GM12878 (cell line): ENCODE results near the gene VIPAS39. TPM values are rescaled to one million over a fixed set of nuclear protein-coding genes. Genes with fewer than 3 reads are reported as not detected.

Experiments used
- ATAC-seq: fragments of 200-7000 bp; cut with Tn5 transposase; 3 replicates; pipeline ENCODE4 v1.9.1; 2020; ENCODE audit warnings: mild to moderate bottlenecking, moderate library complexity
- BruUV-seq: library from RNA; stranded (reverse); fragments of 400-500 nt; replicated peaks from 2 replicates; lab custom pipeline; 2021; lab: Mats Ljungman, UMichigan
- CTCF ChIA-PET: fragments of 300-600 bp; sonication (Branson Sonifier 250); formaldehyde crosslinking; extraction: SDS; loops from one replicate; lab custom pipeline; 2021; ENCODE audit warnings: inconsistent platforms; lab: Yijun Ruan, JAX
- POLR2A ChIA-PET: fragments of 350-600 bp; formaldehyde crosslinking; extraction: SDS; loops from one replicate; lab custom pipeline; 2021; ENCODE audit warnings: inconsistent platforms; lab: Charles Lee
- RAD21 ChIA-PET: fragments of 300-600 bp; sonication (Branson Sonifier 250); formaldehyde crosslinking; loops from one replicate; lab custom pipeline; 2023; ENCODE audit warnings: antibody characterized with exemption; ENCODE audit not compliant: unreplicated experiment; lab: Charles Lee
- SMC1A ChIA-PET: fragments of 300-600 bp; sonication (Branson Sonifier 250); formaldehyde crosslinking; loops from one replicate; lab custom pipeline; 2023; ENCODE audit not compliant: unreplicated experiment, uncharacterized antibody; lab: Charles Lee
- DNase-seq: peaks from one replicate; pipeline ENCODE4 v3.0.0-alpha.2; 2011; ENCODE audit warnings: low read depth, low spot score
- FAIRE-seq: peaks from 3 replicates; lab custom pipeline; 2011; peaks lifted over from hg19 to GRCh38; lab: Jason Lieb, UNC
- H2AFZ ChIP-seq: 2 replicates; pipeline ENCODE4 v1.6.0; 2011; ENCODE audit warnings: low read depth, low read length, control low read depth; ENCODE audit not compliant: control insufficient read depth
- H3K27ac ChIP-seq: 2 replicates; pipeline ENCODE4 v1.5.1; 2011; ENCODE audit warnings: control low read depth; ENCODE audit not compliant: control insufficient read depth, insufficient read depth
- H3K27me3 ChIP-seq, 2 experiments: replicated peaks in 1 of 2; 2 replicates each; pipeline versions ENCODE4 v1.6.0 to v1.6.1; 2011; ENCODE audit warnings: low read length in 1 of 2; ENCODE audit not compliant: control insufficient read depth in 2 of 2, insufficient read depth in 2 of 2
- H3K36me3 ChIP-seq, 2 experiments: 2 replicates each; pipeline ENCODE4 v1.5.1; 2011; ENCODE audit warnings: low read length in 1 of 2; ENCODE audit not compliant: control insufficient read depth in 2 of 2, insufficient read depth in 2 of 2
- H3K4me1 ChIP-seq: 2 replicates; pipeline ENCODE4 v1.6.1; 2011; ENCODE audit warnings: mild to moderate bottlenecking, low read length, moderate library complexity, mixed read lengths; ENCODE audit not compliant: control insufficient read depth, insufficient read depth
- H3K4me2 ChIP-seq: 2 replicates; pipeline ENCODE4 v1.6.0; 2011; ENCODE audit warnings: control low read depth; ENCODE audit not compliant: control insufficient read depth, insufficient read depth
- H3K4me3 ChIP-seq: fragments of 200-600 bp; sonication (generic); 2 replicates; pipeline ENCODE4 v1.5.1; 2016
- H3K79me2 ChIP-seq: 2 replicates; pipeline ENCODE4 v1.6.0; 2011; ENCODE audit warnings: low read length; ENCODE audit not compliant: control insufficient read depth, insufficient read depth
- H3K9ac ChIP-seq: 2 replicates; pipeline ENCODE4 v1.8.0; 2011; ENCODE audit warnings: low read length, control low read depth, mixed read lengths; ENCODE audit not compliant: control insufficient read depth, insufficient read depth
- H3K9me3 ChIP-seq: replicated peaks from 3 replicates; pipeline ENCODE4 v1.5.1; 2011; ENCODE audit warnings: mild to moderate bottlenecking, low read length; ENCODE audit not compliant: control insufficient read depth, insufficient read depth
- H4K20me1 ChIP-seq: 2 replicates; pipeline ENCODE4 v1.6.0; 2011; ENCODE audit not compliant: control insufficient read depth, insufficient read depth
- BCL11A ChIP-seq: IDR thresholded peaks from 2 replicates; pipeline ENCODE4 v1.6.1; 2011; ENCODE audit warnings: low read depth, low read length
- BRCA1 ChIP-seq: IDR thresholded peaks from 2 replicates; pipeline ENCODE4 v1.6.1; 2011; ENCODE audit warnings: low read depth, low read length, improper control_type of control experiment
- DPF2 ChIP-seq: fragments of 450-650 bp; IDR thresholded peaks from 2 replicates; pipeline ENCODE4 v1.6.1; 2017; ENCODE audit warnings: mild to moderate bottlenecking
- EZH2 ChIP-seq: IDR thresholded peaks from 2 replicates; pipeline ENCODE4 v1.6.1; 2012; ENCODE audit warnings: low read depth, mild to moderate bottlenecking, control low read depth, inconsistent platforms, low read length, borderline replicate concordance; ENCODE audit not compliant: control insufficient read depth
- FOXK2 ChIP-seq: fragments of 450-650 bp; IDR thresholded peaks from 2 replicates; pipeline ENCODE4 v1.6.1; 2017; ENCODE audit warnings: mild to moderate bottlenecking, moderate library complexity
- GATAD2B ChIP-seq: fragments of 450-650 bp; conservative IDR thresholded peaks from 2 replicates; pipeline ENCODE4 v1.6.1; 2017; ENCODE audit warnings: low read depth, mild to moderate bottlenecking, moderate library complexity
- HCFC1 ChIP-seq: fragments of 150-350 bp; IDR thresholded peaks from 2 replicates; pipeline ENCODE4 v1.6.1; 2014; ENCODE audit warnings: low read length
- HDAC2 ChIP-seq: fragments of 200-600 bp; sonication (generic); IDR thresholded peaks from 2 replicates; pipeline ENCODE4 v1.6.1; 2017
- POU2F2 ChIP-seq: IDR thresholded peaks from 3 replicates; pipeline ENCODE4 v1.6.1; 2011; ENCODE audit warnings: low read depth, mild to moderate bottlenecking, low read length, borderline replicate concordance
- SUZ12 ChIP-seq: fragments of 200-600 bp; sonication (generic); IDR thresholded peaks from one replicate; pipeline ENCODE4 v1.6.1; 2018; ENCODE audit warnings: antibody characterized with exemption, mild to moderate bottlenecking; ENCODE audit not compliant: unreplicated experiment
- TAF1 ChIP-seq: IDR thresholded peaks from 2 replicates; pipeline ENCODE4 v1.6.1; 2011; ENCODE audit warnings: mild to moderate bottlenecking, low read depth, low read length, borderline replicate concordance
- TBL1XR1 ChIP-seq: IDR thresholded peaks from 2 replicates; pipeline ENCODE4 v1.6.1; 2012; ENCODE audit warnings: low read depth, low read length, improper control_type of control experiment
- WGBS: methylation state at CpG from one replicate; pipeline ENCODE4 v1.1.6; 2016; ENCODE audit warnings: low lambda C conversion rate; ENCODE audit not compliant: insufficient replicate concordance, insufficient coverage; ENCODE audit errors: missing lambda C conversion rate; 5-methylcytosine and 5-hydroxymethylcytosine counted together
- in situ Hi-C: fragments of 300-500 bp; cut with MboI; formaldehyde crosslinking; loops from 9 replicates; pipeline ENCODE4 v1.14.3; 2018; ENCODE audit warnings: mixed read lengths
- intact Hi-C: fragments of 100-400 bp; cut with micrococcal nuclease; formaldehyde crosslinking; loops from one replicate; pipeline ENCODE4 v1.14.2; 2022; ENCODE audit not compliant: unreplicated experiment
- polyA plus RNA-seq, 11 experiments: library from polyadenylated mRNA; depleted of rRNA in 4 of 11; unstranded in 6 of 11; stranded (reverse) in 5 of 11; fragments of >200 nt; fragmentation: Nextera tagmentation in 4 of 11; fragmentation: Illumina TruSeq in 1 of 11; extraction: Ambion mirVana in 4 of 11; extraction: Trizol in 1 of 11; gene quantifications; 1 replicate in 1 of 11; 2 replicates in 10 of 11; pipeline versions ENCODE4 v1.2.1 to v1.2.3, GENCODE V29; 2011 to 2016; ENCODE audit warnings: inconsistent platforms in 2 of 11, missing spikeins in 2 of 11, low read depth in 1 of 11
- total RNA-seq, 4 experiments: library from RNA; depleted of rRNA in 3 of 4; stranded (reverse); fragments of >200 nt in 3 of 4; fragmentation: Illumina TruSeq in 1 of 4; extraction: Trizol in 1 of 4; gene quantifications; 2 replicates each; pipeline versions ENCODE4 v1.2.1 to v1.2.3, GENCODE V29; 2013 to 2021
- TF ChIP-seq, protein P1 (sequence below): IDR thresholded peaks from 2 replicates; pipeline ENCODE4 v1.6.1; 2012; ENCODE audit warnings: low read length, inconsistent platforms
- TF ChIP-seq, protein P2 (sequence below): fragments of 450-650 bp; IDR thresholded peaks from 2 replicates; pipeline ENCODE4 v1.6.1; 2018; ENCODE audit warnings: mild to moderate bottlenecking, low read depth, moderate library complexity; ENCODE audit not compliant: partially characterized antibody
- TF ChIP-seq, protein P3 (sequence below): IDR thresholded peaks from 2 replicates; pipeline ENCODE4 v1.6.1; 2012; ENCODE audit warnings: low read depth, low read length, improper control_type of control experiment
- TF ChIP-seq, protein P4 (sequence below): IDR thresholded peaks from 2 replicates; pipeline ENCODE4 v1.6.1; 2012; ENCODE audit warnings: low read depth, low read length, improper control_type of control experiment
- TF ChIP-seq, protein P5 (sequence below): IDR thresholded peaks from 2 replicates; pipeline ENCODE4 v1.6.1; 2011; ENCODE audit warnings: borderline replicate concordance, low read depth, mild to moderate bottlenecking, moderate library complexity, mixed read lengths, low read length; ENCODE audit not compliant: insufficient read depth; ENCODE audit errors: extremely low read length

Gene VIPAS39
- total and polyA plus RNA-seq, 10 of the 15 experiments (the other 5 are each of a cell fraction or from before 2014, with no cell fraction given) = 6.7 to 38.8 (median 18.5) TPM

DNA sequence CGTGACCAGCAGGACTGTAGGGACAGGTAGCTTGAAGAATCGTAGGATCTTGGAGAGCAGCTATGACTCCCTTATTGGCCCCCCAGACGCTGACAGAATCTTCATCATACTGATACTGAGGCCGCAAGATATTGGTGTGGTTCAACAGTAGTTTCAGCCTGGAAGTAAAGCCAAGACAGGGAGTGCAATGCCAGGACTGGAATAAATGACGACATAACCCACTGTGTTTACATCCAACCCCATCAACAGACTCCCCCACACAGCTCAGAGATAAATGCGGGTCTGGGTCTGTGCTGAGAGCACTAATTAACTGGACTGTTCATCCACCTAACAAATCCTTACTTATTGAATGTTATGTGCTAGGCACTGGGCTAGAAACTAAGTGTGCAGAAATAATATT lies 50.7 kb downstream of the VIPAS39 start:
- H3K27ac ChIP-seq = no peak overlapping the region
- no peak for ATAC-seq
- RAD21 ChIA-PET = interaction anchor here (1.2 to 1.7 kb wide), 3 partner anchors 30 to 91 kb away, joined by 3 to 12 read pairs (median 3); partner anchors contain the start of genes SAMD15 and TMED8
- DNase-seq = no peak
- no peak overlapping the region; the same call in 1 of the 2 replicates for H3K4me2 ChIP-seq
- intact Hi-C loops (no loop called here), in situ Hi-C loops (no loop called here)
- H2AFZ ChIP-seq = peak overlapping the region; percentile 15
- no peak for FAIRE-seq
- H4K20me1 ChIP-seq = no peaks in the 10 kb centered on the region
- H3K27me3 ChIP-seq = no peaks in the 10 kb centered on the region
- no peak overlapping the region for H3K4me3 ChIP-seq
- H3K79me2 ChIP-seq = no peaks in the 10 kb centered on the region
- SMC1A ChIA-PET = interaction anchor here (0.6 to 1.8 kb wide), 5 partner anchors 12 to 91 kb away, joined by 3 to 5 read pairs (median 3); no protein-coding TSS in a partner anchor
- no peaks in the 10 kb centered on the region for H3K9me3 ChIP-seq
- CTCF ChIA-PET = interaction anchor here (0.6 to 1.6 kb wide), 2 partner anchors 25 to 85 kb away, joined by 3 to 4 read pairs; no protein-coding TSS in a partner anchor
- no TSS peak for BruUV-seq
- H3K9ac ChIP-seq = no peak overlapping the region
- no peaks in the 10 kb centered on the region; the same call in 1 of the 2 replicates for H3K4me1 ChIP-seq
- WGBS = 56% methylated on average over 6 of the region's 6 CpGs
- POLR2A ChIA-PET = interaction anchor here (0.5 to 0.6 kb wide), 2 partner anchors 18 to 90 kb away, joined by 5 to 9 read pairs; no protein-coding TSS in a partner anchor
- no peaks in the 10 kb centered on the region for H3K36me3 ChIP-seq
- TF ChIP-seq, protein P1, sequence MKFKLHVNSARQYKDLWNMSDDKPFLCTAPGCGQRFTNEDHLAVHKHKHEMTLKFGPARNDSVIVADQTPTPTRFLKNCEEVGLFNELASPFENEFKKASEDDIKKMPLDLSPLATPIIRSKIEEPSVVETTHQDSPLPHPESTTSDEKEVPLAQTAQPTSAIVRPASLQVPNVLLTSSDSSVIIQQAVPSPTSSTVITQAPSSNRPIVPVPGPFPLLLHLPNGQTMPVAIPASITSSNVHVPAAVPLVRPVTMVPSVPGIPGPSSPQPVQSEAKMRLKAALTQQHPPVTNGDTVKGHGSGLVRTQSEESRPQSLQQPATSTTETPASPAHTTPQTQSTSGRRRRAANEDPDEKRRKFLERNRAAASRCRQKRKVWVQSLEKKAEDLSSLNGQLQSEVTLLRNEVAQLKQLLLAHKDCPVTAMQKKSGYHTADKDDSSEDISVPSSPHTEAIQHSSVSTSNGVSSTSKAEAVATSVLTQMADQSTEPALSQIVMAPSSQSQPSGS = no peak
- TF ChIP-seq DPF2 (no peak), BRCA1 (no peak), POU2F2 (no peak), HCFC1 (no peak), BCL11A (no peak), TAF1 (no peak), GATAD2B (no peak), TBL1XR1 (no peak), HDAC2 (no peak), EZH2 (no peak), FOXK2 (no peak), SUZ12 (no peak)
- TF ChIP-seq, protein P2, sequence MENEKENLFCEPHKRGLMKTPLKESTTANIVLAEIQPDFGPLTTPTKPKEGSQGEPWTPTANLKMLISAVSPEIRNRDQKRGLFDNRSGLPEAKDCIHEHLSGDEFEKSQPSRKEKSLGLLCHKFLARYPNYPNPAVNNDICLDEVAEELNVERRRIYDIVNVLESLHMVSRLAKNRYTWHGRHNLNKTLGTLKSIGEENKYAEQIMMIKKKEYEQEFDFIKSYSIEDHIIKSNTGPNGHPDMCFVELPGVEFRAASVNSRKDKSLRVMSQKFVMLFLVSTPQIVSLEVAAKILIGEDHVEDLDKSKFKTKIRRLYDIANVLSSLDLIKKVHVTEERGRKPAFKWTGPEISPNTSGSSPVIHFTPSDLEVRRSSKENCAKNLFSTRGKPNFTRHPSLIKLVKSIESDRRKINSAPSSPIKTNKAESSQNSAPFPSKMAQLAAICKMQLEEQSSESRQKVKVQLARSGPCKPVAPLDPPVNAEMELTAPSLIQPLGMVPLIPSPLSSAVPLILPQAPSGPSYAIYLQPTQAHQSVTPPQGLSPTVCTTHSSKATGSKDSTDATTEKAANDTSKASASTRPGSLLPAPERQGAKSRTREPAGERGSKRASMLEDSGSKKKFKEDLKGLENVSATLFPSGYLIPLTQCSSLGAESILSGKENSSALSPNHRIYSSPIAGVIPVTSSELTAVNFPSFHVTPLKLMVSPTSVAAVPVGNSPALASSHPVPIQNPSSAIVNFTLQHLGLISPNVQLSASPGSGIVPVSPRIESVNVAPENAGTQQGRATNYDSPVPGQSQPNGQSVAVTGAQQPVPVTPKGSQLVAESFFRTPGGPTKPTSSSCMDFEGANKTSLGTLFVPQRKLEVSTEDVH = no peak
- TF ChIP-seq, protein P3, sequence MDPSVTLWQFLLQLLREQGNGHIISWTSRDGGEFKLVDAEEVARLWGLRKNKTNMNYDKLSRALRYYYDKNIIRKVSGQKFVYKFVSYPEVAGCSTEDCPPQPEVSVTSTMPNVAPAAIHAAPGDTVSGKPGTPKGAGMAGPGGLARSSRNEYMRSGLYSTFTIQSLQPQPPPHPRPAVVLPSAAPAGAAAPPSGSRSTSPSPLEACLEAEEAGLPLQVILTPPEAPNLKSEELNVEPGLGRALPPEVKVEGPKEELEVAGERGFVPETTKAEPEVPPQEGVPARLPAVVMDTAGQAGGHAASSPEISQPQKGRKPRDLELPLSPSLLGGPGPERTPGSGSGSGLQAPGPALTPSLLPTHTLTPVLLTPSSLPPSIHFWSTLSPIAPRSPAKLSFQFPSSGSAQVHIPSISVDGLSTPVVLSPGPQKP = no peak
- TF ChIP-seq, protein P4, sequence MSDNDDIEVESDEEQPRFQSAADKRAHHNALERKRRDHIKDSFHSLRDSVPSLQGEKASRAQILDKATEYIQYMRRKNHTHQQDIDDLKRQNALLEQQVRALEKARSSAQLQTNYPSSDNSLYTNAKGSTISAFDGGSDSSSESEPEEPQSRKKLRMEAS = no peak
- TF ChIP-seq, protein P5, sequence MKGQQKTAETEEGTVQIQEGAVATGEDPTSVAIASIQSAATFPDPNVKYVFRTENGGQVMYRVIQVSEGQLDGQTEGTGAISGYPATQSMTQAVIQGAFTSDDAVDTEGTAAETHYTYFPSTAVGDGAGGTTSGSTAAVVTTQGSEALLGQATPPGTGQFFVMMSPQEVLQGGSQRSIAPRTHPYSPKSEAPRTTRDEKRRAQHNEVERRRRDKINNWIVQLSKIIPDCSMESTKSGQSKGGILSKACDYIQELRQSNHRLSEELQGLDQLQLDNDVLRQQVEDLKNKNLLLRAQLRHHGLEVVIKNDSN = no peak
